HG03039 (cell line): ENCODE results near the gene CBR3.
"Not testable (repeated sequence)": the region's sequence is repeated elsewhere in the genome, so short reads cannot be mapped to it uniquely, and the experiment has no call there.

Source experiments
- ATAC-seq: cut with Tn5 transposase; IDR thresholded peaks from one replicate; pipeline ENCODE4 v1.9.1; 2021; ENCODE audit warnings: mild to moderate bottlenecking, moderate library complexity; ENCODE audit not compliant: unreplicated experiment

Gene CBR3

DNA sequence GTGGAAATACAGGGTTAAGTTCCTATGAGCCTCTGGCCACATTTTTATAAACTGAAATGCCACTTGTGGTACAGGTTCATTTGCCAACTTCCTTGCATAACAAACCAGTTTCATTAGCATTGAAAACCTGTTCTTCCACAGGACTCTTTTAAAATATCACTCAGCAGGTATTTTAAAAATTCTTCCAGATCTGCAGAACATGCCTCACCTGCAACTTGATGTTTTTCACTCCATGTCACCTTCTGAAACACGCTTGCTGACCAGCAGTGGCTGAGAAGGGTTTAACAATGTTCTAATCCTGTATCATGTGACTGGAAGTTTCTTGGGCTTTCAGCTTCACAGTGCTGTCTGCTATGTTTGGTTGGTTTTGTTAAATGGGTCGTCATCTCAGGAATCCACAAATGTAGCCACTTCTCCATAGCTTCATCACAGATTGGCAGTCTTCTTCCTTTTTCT lies 17.6 kb upstream of the CBR3 start:
- ATAC-seq, result no peak

DNA sequence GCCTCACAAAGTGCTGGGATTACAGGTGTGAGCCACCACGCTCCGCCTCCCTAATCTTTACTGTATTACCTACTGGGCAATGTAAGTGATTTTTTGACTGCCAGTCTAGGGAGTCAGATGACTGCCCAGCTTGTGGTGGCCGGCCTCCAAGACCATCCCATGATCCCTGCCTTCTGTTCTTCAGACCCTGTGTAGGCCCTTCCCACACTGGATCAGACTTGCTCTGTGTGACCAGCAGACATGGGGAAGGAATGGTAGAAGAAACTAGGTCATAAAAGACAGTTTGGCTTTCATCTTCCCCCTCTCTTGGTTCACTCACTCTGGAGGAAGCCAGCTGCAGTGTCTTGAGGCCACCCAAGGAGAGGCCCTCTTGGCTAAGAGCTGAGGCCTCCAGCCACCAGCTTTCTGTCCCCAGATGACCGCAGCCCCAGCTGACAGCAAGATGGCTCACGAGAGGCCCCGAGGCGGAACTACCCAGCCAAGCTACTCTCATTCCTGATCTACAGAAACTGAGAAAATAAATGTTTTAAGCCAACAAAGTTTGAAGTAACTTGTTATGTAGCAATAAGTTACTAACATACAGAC lies 14.5 kb upstream of the CBR3 start:
- ATAC-seq, result no peak

DNA sequence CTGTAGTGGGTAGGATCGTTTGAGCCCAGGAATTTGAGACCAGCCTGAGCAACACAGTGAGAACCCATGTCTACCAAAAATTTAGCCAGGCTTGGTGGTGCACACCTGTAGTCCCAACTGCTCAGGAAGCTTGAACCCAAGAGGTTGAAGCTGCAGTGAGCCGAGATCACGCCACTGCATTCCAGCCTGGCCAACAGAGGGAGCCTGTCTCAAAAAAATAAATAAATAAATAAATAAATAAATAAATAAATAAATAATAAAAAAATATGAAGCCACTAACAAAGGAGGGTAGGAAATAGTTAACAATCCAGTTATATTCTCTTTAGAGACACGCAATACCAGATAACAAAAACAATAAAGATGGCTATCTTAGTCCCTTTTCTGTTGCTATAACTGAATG lies 11.9 kb upstream of the CBR3 start:
- no peak for ATAC-seq

DNA sequence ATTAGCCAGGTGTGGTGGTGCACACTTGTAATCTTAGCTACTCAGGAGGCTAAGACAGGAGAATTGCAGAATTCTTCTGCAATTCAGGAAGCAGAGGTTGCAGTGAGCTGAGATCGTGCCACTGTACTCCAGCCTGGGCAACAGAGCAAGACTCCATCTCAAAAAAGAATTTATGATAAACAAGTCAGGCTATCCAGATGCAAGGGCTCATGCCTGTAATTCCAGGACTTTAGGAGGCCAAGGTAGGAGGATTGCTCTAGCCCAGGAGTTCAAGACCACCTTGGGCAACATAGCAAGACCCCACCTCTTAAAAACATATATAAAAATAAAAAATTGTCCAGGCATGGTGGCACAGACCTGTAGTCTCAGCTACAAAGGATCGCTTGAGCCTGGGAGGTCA lies 10.5 kb upstream of the CBR3 start:
- no peak for ATAC-seq

DNA sequence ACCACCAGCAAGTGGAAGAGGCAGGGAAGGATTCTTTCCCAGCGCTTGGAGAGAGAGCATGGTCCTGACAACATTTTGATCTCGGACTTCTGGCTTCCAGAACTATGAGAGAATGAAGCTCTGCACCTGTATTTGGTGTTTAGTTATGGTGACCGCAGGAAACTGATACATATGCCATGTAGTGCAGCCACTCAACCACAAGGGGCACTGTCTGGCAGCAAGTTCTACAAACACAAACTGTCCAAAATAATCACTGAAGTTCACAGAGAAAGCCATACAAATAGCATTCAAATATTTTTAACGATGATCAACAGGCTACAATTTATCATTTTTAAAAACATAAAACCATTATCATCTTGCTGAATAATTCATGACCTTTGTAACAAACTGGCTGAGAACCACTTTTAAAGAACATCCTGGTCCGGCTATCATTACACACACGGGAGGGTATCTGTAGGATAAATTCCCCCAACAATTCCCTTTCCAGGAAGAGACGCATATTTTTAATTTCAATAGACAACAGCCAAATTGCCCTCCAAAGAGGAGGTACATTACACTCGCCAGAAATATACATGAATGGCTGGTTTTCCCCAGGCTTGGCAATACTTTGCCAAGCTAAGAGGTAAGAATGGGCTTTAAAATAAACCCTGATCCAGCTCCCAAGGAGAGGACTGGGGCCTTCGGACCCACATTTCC lies 9.2 kb upstream of the CBR3 start:
- no peak for ATAC-seq

DNA sequence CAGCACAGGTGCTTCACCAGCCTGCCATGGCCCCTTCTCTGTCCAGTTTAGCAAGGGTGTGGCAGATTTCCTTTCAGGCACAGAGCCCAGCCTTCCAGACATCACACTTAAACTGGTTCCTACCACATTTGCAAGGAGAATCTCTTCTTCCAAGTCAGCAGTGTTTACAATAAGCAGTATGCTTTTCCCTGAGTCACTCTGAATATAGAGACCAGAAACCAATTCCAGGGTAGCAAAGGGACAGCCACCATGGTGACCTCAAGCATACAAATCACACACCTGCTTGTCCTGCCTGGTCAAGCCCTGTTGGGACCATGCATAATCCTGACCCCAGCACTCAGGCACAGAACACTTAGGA lies 8.7 kb upstream of the CBR3 start:
- no peak for ATAC-seq

DNA sequence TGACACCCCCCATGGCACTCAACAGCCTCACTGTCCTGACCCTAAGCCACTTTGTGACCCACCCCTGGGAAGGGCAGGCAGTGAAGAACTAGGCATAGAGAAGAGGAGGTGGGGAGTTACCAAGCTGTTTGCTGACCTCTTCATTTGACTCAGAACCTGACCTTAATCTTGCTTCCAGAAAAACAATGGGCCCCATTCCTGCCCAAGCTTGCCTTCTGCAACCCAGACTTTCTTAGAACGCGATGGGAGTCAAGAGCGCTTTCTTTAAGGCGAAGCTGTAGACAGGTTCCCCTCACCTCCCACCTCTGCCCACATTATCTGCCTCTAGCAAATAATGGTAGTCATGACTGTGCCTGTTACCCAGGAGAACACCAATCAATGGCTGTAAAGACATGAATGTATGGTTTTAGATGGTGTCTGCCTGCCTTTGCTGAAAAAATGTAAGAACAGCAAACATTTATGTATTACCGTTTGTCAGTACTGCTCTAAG lies 8.2 kb upstream of the CBR3 start:
- ATAC-seq, result no peak

DNA sequence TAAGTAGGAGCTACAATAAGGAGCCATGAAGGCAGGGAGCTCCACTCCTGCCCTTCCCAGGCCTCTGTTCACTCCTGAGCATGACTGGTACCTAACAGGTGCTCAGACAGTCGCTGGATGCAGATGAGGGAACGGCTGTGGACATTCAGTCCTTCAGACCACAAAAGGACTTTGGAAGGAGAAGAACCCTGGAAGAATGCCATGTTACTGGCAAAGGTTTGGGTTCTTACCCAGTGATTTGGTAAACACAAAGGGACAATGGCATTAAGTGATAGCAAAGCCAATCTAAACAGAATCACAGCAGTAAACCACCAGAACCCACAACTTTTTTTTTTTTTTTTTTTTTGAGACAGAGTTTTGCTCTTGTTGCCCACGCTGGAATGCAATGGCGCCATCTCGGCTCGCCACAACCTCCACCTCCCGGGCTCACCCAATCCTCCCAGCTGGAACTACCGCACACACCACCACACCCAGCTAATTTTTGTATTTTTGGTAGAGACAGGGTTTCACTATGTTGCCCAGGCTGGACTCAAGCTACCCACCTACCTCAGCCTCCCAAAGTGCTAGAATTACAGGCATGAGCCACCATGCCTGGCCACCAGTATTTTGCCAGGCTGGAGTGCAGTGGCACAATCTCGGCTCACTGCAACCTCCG lies 7.5 kb upstream of the CBR3 start:
- no peak for ATAC-seq

DNA sequence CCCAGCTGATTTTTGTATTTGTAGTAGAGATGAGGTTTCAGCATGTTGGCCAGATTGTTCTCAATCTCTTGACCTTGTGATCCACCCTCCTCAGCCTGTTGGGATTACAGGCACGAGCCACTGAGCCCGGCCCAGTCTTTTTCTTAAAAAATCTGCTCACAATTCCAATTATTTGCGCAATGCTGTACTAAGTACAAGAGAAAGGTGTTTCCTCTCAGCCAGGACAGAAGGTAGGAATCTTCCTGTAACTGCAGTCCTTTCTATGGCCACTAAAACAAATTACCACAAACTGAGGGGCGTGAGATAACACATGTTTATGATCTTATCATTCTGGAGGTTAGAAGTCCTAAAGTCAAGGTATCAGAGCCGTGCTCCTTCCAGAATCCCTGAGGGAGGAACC lies 6.9 kb upstream of the CBR3 start:
- no peak for ATAC-seq

DNA sequence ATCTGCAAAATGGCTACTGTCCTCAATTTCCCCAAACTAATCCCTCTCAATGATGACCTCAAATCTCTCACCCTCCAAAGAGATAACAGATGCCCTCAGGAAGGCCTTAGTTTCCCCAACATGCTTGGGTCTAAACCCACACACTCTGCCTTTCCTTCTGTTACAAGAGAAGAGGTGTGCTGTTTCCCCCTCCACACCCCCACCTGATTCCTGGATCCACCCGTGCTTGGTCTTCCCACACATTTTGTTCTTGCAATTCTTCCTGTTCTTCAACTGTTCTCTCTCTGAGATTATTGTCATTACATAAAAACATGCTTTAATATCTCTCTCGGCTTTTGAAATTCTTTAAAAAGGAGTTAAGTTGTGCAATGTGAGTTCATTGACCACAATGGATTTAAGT lies 5.7 kb upstream of the CBR3 start:
- no peak for ATAC-seq

DNA sequence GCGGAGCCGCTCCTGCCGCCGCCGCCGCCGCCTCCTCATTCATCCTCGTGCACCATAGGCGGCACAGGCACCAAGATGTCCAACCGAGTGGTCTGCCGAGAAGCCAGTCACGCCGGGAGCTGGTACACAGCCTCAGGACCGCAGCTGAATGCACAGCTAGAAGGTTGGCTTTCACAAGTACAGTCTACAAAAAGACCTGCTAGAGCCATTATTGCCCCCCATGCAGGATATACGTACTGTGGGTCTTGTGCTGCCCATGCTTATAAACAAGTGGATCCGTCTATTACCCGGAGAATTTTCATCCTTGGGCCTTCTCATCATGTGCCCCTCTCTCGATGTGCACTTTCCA lies 4.5 kb upstream of the CBR3 start:
- not testable (repeated sequence) for ATAC-seq

DNA sequence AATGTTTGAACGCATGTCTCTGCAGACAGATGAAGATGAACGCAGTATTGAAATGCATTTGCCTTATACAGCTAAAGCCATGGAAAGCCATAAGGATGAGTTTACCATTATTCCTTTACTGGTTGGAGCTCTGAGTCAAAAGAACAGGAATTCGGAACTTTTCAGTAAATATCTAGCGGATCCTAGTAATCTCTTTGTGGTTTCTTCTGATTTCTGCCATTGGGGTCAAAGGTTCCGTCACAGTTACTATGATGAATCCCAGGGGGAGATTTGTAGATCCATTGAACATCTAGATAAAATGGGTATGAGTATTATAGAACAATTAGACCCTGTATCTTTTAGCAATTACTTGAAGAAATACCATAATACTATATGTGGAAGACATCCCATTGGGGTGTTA lies 4.0 kb upstream of the CBR3 start:
- ATAC-seq, result not testable (repeated sequence)

DNA sequence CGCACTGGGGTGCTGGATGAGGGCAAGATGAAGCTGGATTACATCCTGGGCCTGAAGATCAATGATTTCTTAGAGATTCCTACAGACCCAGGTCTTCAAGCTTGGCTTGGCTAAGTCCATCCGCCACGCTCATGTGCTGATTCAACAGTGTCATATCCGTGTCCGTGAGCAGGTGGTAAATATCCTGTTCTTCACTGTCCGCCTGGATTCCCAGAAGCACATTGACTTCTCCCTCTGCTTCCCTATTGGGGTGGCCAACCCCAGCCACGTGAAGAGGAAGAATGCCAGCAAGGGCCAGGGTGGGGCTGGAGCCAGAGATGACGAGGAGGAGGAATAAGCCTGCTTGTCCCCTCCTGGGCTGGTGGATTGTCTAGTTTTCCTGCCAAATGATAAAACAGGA lies 2.2 kb upstream of the CBR3 start:
- no peak for ATAC-seq

DNA sequence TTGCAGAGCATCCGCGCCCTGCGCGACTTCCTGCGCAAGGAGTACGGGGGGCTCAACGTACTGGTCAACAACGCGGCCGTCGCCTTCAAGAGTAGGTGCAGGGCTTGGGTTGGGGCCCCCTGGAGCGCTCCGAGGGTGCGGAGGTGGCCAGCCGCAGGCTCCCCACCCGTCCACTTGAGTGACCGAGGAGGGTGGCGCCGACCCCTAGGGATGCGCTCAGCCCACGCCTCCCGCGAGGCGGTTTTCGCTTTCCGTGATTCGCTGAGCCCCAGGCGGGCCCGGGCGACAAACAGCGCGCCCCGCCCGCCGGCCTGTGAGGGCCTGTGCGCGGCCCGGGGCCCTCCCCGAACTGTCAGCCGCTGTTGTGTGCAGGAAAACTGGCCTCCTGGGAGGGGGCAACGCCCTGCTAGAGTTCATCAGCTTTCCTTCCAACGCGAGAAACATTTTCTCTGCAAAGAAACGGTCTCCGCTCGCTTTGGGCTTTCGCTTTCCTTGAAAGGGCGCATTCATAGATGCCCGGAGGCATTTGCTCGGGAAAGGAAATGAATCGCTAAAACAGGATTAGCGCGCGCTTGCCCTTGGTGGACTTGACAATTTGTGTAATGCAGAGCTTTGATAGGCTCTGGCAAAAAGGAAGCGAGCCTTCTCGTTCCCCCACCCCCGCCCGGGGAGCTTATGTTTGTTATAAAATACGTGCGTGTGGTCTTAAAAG lies 668 bp downstream of the CBR3 start:
- no peak for ATAC-seq

DNA sequence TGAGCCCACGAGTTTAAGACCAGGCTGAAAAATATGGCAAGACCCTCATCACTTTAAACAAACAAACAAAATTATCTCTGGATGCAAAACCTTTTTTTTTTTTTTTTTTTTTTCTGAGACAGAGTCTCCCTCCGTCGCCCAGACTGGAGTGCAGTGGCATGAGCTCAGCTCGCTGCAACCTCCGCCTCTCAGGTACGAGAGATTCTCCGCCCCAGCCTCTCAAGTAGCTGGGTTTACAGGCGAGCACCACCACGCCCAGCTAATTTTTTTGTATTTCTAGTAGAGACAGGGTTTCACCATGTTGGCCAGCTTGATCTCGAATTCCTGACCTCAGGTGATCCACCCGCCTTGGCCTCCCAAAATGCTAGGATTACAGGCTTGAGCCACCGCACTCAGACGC lies 4.9 kb downstream of the CBR3 start:
- not testable (repeated sequence) for ATAC-seq

DNA sequence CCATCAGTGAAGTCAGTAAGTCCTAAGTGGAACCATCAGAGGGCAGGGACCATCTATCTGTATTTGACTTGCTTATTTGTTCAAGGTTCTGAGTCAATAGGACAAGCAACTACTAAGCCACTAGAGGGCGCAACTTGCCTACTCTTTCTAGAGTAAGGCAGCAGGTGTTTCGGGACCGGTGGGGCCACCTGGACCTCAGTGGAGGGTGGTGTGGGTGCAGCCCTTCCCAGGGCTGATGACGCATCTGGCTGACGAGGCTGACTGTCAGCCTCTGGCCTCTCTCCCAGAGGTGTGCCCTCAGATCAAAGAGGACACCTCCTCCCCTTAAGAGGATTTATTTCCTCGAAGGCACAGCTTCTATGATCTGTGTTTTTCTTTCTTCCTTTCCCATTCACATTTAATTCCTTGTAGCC lies 6.6 kb downstream of the CBR3 start:
- ATAC-seq, result peak; percentile 83

DNA sequence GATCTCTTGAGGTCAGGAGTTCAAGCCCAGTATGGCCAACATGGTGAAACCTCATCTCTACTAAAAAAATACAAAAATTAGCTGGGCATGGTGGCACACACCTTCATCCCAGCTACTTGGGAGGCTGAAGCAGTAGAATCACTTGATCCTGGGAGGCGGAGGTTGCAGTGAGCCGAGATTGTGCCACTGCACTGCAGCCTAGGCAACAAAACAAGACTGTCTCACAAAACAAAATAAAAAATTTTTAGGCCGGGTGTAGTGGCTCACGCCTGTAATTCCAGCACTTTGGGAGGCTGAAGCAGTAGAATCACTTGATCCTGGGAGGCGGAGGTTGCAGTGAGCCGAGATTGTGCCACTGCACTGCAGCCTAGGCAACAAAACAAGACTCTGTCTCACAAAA lies 9.4 kb downstream of the CBR3 start:
- not testable (repeated sequence) for ATAC-seq

DNA sequence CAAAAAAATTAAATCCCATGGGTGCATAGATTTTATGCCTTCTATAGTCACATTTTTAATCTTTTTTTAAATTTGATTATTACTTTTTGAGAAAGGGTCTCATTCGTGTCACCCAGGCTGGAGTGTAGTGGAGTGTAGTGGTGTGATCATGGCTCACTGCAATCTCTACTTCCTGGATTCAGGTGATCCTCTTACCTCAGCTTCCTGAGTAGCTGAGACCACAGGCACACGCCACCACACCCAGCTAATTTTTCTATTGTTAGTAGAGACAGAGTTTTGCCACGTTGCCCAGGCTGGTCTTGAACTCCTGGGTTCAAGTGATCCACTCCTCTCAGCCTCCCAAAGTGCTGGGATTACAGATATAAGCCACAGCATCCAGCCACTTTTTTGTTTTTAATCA lies 10.4 kb downstream of the CBR3 start:
- ATAC-seq, result no peak

DNA sequence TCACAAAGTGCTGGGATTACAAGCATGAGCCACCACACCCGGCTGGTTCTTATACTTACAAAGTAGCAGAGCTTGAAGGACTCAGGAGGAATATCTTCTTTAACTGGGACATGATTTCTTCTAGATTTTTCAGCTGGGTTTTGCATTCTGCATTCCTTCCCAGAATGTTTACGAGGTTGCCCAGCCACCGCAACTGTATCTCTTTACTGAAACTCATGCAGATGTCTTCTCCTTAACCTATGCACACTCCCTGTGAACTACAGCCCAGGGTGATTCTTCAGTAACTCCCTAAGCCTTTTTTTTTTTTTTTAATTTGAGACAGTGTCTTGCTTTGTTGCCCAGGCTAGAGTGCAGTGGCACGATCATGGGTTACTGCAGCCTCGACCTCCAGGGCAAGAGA lies 13.0 kb downstream of the CBR3 start:
- ATAC-seq, result no peak

DNA sequence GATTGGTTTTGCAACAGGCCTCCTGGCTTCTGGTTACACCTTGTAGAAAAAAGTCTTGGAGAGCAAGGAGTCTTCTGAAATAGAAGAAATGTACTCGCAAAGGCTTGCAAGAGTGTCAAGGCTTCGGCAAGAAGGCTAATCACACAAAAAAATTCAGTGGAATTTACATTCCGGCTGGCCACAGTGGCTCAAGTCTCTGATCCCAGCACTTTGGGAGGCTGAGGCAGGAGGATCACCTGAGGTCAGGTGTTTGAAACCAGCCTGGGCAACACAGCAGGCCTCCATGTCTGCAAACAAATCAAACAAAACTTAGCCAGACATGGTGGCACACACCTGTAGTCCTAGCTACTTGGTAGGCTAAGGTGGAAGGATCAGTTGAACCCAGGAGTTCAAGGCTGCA lies 14.0 kb downstream of the CBR3 start:
- ATAC-seq, result no peak

DNA sequence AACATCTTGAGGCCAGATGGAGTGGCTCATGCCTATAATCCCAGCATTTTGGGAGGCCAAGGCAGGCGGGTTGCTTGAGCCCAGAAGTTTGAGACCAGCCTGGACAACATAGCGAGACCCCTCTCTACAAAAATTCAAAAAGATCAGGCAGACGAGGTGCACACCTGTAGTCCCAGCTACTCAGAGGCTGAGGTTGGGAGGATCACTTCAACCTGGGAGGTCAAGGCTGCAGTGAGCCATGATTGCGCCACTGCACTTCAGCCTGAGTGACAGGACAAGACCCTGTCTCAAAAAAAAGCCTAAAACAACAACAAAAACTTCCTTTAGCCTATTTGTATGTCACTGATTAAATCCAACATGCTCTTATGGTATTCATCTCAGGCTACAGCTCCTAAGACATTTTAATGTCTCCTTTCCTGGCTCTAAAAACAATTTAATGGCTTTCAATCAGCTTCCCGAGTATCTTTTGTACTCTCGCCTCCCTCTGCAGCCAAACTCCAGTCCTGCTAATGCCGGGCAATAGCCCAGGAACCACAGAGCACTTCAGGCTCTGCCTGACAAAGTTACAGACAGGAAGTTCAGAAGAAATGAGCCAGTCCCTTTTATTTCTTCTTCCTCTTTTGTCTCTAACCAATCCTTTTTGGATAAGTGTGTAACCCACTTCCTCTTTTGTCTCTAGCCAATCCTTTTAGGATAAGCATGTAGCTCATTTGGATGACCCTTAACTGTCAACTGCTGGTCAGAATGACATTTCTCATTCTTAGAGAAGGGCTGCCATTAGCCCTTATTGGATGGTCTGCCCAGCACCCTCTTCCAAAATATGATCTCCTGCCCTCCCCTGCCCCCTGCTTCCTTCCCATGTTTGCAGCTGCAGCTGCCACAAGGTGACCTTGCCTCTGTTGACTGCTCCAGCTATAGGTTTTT lies 15.2 kb downstream of the CBR3 start:
- no peak for ATAC-seq
